ENCODE measurements around the gene HSPA1L.
A peak's percentile ranks its signal among the peaks of the same experiment; 100 is the strongest.
"Not testable (repeated sequence)": the region's sequence is repeated elsewhere in the genome, so short reads cannot be mapped to it uniquely, and the experiment has no call there.

The HSPA1L gene

GRCh38 chr6:31811645-31812044, 3.4 kb downstream of the HSPA1L start:
- no peak for DNase-seq

GRCh38 chr6:31808599-31808998, 6.5 kb downstream of the HSPA1L start:
- not testable (repeated sequence) for DNase-seq

DNA sequence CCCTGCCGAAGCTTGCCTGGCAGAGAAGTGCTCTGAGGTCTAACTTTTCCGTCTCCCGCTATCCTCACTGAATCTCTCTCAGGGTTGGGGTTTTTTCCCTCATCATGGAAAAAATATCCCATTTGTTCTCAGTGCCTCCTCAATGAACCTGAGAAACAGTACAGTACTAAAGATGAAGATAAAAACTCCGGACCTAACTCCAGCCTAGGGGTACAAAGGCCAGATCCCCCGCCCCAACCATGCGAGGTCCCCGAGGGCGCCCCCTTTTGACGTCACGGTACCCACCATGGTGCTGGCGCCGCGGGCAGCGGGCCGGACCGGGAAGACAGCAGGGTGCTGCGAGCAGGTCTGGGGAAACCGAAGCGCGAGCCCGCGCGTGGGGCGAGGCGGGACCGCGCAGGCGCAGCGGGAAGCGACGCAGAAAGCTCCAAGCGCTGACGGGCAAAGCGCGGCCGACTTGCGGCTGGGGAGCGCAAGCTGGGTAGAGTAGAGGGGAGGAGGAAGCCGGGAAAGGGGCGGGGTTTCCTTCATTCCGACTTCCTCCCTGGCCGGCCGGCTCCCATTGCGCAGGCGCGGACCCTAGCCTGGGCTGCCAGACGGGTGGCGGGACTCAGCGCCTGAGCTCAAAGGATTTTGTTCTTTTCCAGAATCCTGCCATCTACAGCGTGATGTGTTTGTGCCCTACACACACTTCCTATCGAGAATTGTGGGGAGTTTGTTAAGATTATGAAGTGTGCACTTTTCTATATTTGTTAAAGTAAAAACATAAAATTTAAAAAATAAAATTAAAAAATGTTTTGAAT, 8.4 kb downstream of the HSPA1L start, which contains the start of gene LSM2:
LSM2 (minus strand) TSS at position 497 of the 803 bp plus-strand sequence; CDS start at position 288, 209 bp downstream.
- DNase-seq: peak; percentile 99

DNA sequence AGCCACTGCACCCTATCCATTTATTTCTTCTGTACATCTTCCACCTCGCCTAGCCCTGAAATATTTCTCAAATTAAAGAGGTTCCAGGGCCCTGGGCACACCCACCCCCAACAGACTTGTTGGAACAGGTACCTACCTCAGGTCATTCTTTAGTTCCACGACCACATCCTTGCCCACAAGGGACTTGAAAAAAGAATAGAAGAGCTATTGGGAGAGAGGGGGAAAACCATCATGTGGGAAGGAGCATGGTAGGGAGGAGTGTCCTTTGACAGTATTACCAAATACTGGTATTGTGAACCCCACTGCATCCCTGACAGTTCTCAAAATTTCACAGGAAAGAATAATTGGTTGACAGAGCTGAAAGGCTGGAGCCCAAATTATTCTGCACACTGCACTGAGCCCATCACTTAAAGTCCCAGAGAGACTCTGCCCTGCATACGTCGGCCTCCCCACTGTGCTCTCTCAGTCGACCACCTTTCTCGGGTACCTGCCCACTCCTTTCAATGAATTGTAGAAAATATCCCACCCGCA, 9.1 kb downstream of the HSPA1L start:
- DNase-seq: no peak

GRCh38 chr6:31801031-31801927, 13.8 kb downstream of the HSPA1L start:
- not testable (repeated sequence) for DNase-seq

DNA sequence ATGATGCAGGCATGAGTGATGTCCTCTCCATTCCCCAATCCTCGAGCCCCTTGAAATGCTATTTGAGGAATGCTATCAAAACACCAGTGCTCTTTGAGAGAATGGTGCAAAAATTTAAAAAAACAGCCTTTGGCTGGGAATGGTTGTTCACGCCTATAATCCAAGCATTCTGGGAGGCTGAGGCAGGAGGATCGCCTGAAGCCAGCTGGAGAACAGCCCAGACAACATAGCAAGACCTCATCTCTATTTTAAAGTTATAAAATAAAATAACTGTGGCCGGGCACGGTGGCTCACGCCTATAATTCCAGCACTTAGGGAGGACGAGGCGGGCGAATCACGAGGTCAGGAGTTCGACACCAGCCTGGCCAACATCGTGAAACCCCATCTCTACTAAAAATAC, 15.3 kb downstream of the HSPA1L start:
- DNase-seq: no peak

DNA sequence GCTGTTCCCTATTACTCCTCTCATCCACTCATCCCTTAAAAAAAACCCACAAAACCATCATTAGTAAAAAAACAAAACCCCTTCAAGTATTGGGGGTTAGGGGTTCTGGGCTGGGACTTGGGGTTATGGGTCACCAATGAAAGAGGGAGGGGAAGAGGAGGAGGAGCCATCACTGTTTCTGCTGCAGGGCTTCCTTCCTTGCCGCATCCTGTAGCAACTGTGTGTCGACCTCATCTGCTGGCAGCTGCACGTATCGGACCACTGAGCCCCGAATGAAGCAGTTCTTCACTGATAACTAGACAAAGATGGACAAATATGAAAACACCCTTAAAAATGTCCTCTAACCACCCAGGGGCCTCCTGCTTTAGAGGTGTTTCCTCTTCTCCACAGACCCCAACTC, 17.5 kb downstream of the HSPA1L start:
- DNase-seq: peak; percentile 46

- no peak for DNase-seq
Measured at GRCh38 chr6:31796993-31797385, 18.1 kb downstream of the HSPA1L start.

DNA sequence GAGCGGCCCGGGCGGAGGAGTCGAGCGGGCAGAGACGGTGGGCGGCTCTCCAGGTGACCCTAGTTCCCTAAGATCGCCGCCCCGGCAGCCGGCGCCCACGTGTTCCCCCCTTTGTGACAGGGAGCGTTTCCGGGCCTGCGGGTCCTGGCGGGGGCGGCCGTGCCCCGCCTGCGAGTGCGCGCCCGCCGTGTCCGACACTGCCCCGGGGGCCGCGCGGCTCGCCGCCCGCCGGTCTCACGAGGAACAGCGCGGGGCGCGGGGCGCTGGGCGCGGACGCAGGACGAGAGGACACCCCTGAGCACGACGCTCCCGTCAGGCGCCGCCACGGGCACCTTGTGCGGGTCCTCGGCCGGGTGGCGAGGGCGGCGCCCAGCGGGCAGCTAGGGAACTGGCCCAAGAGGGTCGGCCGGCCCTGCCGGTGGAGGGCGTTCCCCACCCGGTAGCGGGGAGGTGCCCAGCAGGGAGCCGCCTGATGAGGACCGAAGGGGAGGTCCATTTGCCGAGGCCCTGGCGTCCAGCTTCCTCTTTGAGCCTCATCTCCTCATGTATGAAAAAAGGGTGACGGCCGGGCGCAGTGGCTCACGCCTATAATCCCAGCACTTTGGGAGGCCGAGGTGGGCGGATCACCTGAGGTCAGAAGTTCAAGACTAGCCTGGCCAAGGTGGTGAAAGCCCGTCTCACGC, 19.3 kb downstream of the HSPA1L start, which contains the start of gene VARS1:
VARS1 (minus strand) TSS at position 137 of the 683 bp plus-strand sequence. CDS start 535 bp downstream, outside the sequence.
- peak; percentile 97 for DNase-seq

- no peak for DNase-seq
Measured at GRCh38 chr6:31794866-31795615, 20.0 kb downstream of the HSPA1L start.

- peak; percentile 64 for DNase-seq
Measured at GRCh38 chr6:31794294-31794865, 20.7 kb downstream of the HSPA1L start.

DNA sequence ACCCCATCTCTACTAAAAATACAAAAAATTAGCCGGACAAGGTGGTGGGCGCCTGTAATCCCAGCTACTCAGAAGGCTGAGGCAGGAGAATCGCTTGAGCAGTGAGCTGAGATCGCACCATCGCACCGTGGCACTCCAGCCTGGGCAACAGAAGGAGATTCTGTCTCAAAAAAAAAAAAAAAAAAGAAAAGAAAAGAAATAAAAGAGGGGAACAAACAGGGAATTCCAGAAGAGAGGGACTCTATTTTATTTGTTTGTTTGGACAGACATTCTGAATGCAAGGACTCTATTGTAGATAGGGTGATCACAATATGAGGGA, 21.2 kb downstream of the HSPA1L start:
- DNase-seq: not testable (repeated sequence)

DNA sequence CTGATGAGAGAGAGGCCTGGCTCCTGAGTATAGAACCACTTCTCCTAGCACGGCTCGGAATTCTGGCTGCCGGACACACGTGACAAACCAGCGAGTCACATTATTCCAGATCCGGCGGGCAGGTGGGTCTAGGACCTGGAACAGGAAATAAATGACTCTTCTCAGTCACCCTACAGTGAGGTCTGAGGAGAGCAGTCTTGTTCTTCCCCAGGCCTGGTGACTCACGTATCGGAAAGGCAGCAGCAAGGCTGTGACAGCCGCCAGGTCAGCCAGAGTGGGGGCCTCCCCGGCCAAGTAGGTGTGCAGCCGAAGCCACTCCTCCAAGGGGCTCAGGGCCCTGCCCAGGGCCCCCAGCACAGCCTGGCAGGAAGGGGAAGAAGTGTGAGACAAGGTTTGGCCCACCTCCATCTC, 22.3 kb downstream of the HSPA1L start:
- DNase-seq: peak; percentile 41

DNA sequence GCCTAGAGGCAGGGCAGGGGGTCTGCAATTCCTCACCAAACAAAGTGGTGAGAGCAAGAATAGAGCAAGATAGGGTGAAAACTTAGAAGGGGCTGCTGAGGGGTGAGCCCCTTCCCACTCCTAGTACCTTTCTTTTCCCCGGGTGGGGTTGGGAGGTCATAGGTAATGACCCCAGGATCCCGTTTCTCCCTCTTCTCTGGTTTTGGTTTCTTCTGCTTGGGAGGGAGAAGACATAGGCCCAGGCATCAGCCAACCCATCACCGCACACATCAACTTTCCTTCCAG, 23.1 kb downstream of the HSPA1L start:
- DNase-seq: no peak

DNA sequence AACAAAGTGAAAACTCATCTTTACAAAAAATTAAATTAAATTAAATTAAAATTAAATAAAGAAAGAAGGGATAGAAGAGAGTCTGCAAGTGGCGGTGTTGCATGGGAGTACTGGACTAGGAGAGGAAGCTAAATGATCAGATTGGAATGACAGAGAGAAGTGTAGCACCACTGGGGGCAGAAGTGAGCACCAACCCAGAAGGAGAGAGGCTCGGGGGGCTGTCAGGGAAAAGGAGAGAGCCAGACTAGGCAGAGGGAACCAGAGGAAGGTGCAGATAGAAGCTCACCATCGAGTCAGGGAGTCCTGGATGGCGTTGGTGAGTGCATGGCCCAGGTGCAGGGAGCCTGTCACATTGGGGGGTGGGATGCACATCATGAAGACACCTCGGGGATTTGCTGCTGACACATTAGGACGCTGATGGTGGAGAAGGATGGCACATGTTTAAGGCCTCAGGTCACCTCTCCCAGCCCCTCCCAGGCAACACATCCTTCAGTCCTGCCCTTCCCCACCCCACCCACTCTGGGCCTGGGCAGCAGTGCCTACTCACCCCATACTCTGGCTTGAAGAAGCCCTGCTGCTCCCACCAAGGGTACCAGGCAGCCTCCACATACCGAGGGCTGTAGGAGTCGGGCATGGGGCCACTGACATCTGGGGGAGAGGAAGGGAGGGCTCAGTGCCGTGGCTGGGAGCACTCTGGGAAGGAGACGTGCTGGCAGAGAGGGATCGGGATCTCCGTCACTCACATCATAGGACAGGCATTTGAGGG, 23.6 kb downstream of the HSPA1L start:
- DNase-seq: peak; percentile 84

GRCh38 chr6:31785475-31785874, 29.6 kb downstream of the HSPA1L start:
- no peak for DNase-seq

DNA sequence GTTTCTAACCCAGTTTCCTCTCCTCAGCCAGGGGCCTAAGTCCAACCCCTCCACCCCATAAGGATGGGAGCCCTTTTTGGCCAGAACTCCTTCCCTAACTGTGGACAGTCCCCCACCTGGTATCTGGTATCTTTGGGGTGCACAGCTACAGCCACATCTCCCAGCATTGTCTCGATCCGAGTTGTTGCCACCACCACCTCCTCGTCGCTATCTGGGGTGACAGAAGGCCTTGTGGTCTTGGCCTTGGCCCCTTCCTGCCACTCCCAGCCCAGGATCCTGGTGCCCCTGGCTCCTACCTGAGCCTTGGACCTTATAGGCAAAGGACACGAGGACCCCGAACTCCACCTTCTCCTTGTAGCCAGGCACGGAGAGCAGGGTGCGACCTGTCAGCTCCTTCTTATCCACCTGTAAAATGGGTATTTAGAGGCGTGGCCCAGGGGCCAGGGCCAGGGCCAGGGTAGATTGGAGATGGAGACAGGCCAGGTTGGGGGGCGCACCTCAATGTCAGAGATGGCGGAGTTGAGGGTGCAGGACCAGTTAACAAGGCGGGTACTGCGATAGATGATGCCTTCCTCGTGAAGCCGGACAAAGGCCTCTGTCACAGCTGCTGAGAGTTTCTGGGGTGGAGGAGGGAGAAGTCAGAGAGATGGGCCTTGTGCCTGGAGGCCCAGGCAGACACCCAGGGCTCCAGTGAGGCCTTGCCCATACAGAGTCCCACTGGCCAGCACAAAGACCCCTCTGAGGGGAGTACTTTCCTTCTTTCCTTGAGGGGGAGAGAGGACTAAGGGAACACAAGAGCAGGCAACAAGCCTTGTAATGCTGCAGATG, 30.8 kb downstream of the HSPA1L start:
- peak; percentile 48 for DNase-seq

DNA sequence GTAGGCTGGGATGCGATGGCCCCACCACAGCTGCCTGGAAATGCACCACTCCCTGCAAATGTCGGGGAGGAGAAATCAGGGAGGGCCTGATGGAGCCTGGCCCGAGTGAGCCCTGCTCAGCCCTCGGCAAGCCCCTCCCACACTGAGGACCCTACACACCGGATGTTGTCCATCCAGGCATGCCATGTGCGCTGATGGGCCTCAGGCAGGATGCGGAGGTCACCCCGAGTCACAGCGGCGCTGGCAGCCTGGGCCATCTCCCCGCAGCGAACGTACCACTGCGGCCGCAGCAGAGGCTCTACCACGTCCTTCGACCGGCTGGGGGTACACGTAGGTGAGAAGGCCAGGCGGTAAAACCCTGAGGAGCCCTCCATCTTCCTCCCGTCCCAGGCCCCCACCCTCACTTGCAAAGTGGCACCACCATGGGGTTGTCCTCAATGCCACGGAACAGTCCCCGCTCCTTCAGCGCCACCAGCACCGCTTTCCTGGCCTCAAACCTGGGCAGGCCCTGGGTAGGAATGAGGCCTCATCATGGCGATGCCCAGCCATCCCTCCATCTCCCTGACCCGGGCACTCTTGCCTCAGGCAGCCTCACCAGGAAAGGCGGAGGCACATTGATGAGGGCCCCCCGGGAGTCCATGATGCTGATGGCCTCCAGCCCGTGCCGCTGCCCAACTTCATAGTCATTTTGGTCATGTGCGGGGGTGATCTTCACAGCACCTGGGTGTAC, 32.8 kb downstream of the HSPA1L start:
- DNase-seq: no peak
